Colon (tissue), 2 donors: Measurements from ENCODE around the gene UBE3D.
"Not testable (repeated sequence)": the region's sequence is repeated elsewhere in the genome, so short reads cannot be mapped to it uniquely, and the experiment has no call there.

Experiments used
- FAIRE-seq: peaks from 2 replicates; lab custom pipeline; 2012; peaks lifted over from hg19 to GRCh38; lab: Jason Lieb, UNC
- donor health status: control.
- donor health status: control.

Gene UBE3D

DNA sequence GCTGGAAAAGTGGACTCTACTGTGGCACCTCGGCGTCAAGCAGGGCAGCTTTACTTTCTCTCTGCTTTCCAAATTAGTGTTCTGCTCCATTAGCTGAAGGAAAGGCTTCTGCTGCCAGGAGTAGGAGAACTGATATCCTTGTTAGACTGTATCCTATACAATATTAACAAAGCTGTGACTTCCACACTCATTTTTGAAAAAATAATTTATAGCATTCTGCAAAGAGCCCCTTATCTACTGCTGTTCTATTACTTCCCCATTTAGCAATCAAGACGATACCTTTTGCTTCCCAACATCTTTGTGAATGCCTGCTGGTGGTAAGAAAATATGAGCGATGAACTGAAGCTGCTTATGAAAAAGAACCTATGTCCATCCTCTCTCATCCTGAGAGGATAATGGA is 151.1 kb downstream of the UBE3D start:
- no peak for FAIRE-seq

DNA sequence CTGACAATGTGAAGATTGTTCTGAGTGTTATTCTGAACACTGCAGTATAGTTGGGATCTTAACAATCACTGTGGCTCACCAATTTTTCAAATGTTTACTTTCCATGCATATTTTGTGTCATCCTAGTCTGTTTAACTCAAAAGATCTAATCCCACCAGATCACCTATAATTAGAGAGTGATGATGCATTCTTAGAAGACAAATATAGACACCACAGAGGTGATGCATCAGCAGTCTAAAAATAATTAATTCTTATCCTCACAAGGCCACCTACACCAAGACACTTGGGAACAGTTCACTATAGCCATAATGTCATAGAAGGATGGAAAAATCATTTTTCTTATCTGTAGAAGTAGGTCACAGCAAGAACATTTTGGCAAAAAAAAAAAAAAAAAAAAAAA is 154.8 kb downstream of the UBE3D start:
- FAIRE-seq, result no peak

DNA sequence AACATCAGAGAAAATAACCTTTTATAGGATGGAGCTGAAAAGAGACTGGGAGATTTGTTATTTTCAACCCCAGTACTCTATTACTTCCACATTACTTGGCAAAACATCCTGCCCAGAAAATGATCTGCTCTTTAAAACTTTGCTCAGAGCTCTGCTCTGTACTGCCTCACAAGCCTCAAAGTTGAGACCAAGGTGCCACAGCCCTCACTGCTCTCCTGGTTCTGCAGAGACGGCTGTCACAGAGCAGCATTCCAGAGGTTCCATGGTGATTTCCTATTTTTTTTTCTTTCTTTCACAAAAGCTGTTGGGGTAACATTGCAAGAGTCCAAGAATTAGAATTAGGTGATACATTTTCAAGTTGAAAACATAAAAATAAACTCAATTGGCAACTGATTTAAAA is 155.2 kb downstream of the UBE3D start:
- no peak for FAIRE-seq

GRCh38 chr6:82909551-82909950 is 156.1 kb downstream of the UBE3D start:
- no peak for FAIRE-seq

GRCh38 chr6:82908661-82909060 is 157.0 kb downstream of the UBE3D start:
- FAIRE-seq, result no peak

DNA sequence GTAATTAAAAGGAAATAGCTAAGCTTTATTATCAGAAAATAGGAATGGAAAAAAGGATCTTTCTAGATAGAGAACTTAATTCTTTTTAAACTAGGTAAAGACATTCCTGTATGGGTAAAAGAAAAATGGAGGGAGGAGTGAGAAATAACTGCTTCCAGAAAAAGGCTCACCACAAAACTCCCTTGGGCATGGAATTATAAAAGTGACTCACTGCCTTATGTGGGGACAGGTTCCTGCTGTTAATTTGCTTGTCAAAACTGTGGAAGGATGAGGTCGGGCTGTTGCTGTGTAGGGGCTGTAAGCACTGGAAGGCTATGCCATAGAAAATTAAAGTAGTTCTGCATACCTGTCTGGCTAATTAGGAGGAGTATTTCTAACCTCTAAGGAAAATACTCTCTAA is 158.7 kb downstream of the UBE3D start:
- no peak for FAIRE-seq

GRCh38 chr6:82906489-82906888 is 159.2 kb downstream of the UBE3D start:
- no peak for FAIRE-seq

DNA sequence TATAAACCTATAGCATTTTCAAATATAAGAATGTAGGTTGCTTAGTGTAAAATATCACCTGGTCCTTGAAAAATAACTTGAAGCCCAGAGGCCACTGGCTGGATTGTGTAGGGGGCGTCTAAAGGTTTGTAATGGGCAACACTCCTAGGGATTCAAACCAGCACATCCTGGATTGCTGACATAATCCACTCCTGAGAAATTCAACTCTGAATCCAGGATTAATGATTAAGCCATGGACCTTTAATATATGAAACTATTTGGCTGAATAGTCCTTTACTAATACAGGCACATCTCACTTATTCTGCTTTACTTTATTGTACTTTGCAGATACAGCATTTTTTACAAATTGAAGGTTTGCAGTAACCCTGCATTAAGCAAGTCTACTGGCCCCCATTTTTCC is 160.8 kb downstream of the UBE3D start:
- no peak for FAIRE-seq

DNA sequence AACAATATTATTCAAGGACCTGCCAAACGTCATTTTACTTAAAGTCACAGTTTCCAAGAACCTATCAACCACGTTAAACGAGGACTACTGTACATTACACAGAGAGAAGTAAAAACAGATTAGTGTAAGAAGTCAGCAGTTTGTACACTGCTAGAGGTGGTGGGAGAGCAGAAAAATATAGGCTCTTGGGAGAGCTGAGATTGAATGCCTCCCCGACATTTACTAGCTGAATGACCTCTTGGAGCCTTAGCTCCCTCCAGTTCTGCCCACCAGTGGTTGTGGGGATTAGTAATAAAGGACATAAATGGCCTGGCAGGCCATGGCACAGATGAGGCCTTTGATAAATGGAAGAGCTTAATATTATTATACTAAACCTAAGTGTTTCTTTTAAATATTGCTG is 161.4 kb downstream of the UBE3D start:
- no peak for FAIRE-seq

DNA sequence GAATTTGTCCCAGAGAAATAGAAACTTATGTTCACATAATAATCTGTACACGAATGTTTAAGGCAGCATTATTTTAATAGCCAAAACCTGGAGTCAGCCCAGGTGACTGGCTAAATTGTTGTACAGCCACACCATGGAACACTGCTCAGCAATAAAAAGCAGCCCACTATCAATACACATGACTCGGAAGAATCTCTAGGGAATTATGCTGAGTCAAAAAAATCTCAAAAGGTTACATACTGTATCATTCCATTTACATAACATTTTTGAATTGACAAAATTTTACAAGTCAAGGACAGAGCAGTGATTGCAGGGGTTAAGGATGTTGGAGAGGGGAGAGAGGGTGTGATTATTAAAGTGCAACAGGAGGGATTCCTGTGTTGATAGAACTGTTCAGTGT is 163.4 kb downstream of the UBE3D start:
- no peak for FAIRE-seq

- no peak for FAIRE-seq
These were observed 170.9 kb downstream of the UBE3D start for GRCh38 chr6:82894653-82895259.

- no peak for FAIRE-seq
These were observed 171.6 kb downstream of the UBE3D start for GRCh38 chr6:82893889-82894652.

DNA sequence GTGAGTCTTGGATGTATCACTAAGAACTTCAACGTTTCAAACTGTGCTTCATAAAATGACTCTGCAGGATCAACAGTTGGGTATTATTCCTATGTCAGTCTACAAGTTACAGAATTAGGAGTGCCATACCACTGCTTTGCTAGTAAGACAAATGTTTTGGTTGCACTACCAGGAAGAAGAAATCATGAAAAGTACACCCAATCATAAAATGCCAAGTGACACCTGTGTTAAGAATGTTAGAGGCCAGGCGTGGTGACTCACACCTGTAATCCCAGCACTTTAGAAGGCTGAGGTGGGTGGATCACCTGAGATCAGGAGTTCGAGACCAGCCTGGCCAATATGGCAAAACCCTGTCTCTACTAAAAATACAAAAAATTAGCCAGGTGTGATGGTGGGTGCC is 174.1 kb downstream of the UBE3D start:
- FAIRE-seq, result not testable (repeated sequence)

GRCh38 chr6:82891076-82891475 is 174.6 kb downstream of the UBE3D start:
- FAIRE-seq, result no peak

GRCh38 chr6:82890240-82890639 is 175.4 kb downstream of the UBE3D start:
- FAIRE-seq, result no peak

GRCh38 chr6:82889143-82889542 is 176.5 kb downstream of the UBE3D start:
- no peak for FAIRE-seq

- no peak for FAIRE-seq
These were observed 183.1 kb downstream of the UBE3D start for GRCh38 chr6:82882363-82883023.

DNA sequence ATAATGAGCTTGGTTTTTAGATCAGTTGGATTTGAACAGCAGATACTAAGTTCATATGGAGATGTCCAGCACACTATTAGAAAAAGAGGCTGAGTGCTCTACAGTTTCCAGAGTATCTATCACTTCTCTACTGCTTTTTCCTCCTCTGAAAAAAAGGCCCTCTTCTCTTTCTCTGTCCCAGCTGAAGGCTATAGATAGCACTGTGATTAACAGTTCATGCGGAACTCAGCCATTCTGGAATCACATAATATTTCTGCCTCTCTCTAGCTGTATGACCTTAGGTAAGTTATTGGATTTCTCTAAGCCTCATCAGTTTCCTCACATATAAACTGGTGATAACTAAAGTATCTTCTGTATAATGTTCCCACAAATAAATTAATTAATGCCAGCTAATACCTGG is 184.1 kb downstream of the UBE3D start:
- no peak for FAIRE-seq

DNA sequence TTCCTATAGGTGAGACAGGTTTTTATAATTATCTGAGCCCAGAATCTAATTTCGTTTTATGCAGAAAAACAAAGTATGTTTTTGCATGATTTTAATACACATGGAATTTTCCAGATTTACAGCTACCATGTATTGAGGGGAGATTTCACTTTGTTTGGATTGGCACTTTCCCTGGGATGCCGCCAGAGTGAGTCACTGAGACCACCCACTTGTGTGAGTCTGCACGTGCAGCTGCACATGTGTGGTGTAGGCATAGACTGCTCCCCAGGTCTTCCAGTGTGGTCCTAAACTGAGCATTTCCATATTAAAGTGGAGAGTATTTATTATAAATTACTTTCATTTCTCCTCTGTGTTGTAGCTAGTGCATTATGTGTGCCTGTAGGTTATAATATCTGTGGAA is 186.8 kb downstream of the UBE3D start:
- no peak for FAIRE-seq

DNA sequence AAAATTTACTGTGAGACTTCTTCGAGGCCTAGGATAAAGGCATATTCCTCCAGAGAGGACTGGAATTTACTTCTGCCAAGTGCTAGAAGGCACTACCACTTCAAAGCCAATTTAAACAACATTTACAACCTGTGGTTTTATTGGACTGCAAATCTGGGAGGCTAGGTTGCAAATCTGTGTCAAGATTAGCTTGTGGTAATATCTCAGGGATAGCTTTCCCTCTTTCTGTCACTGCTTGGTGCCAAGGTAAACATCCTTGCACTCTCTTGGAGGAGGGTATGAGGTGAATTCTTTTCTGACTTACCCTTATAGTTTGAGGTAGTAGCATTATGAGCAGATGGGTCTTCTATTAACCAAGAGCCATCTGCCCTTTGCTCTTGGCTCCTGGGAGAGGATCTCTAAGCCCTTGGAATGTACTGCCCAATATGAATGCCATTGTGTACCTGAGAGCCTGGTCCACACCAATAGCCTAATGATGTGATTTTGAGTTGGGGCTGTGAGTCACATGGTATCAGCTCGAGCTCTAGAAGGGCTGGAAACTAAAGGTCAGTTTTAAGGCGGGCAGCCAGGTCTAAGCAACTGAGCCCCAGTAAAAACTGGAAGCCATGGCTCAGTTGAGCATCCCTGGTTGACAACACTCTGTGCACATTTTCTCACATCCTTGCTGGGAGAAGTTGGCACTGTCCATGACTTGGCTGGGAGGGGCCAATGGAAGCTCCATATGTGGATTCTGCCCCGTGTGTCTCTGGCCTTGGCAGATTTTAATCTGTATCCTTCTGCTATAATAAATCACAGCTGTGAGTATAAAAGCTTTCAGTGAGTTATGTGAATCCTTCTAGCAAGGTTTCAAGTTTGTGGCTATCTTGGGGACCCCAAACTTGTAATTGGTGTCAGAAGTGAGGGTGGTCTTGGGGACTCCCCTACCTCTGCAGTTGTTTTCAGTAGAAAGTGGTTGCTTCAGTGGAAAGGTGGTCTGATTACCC is 188.1 kb downstream of the UBE3D start:
- no peak for FAIRE-seq

GRCh38 chr6:82875573-82876185 is 190.0 kb downstream of the UBE3D start:
- no peak for FAIRE-seq

GRCh38 chr6:82874867-82875266 is 190.8 kb downstream of the UBE3D start:
- no peak for FAIRE-seq
